ENCODE measurements around the gene FAM53B.

Gene FAM53B

GRCh38 chr10:124605856-124606812 lies 138.0 kb downstream of the FAM53B start:
- no peak for DNase-seq

DNA sequence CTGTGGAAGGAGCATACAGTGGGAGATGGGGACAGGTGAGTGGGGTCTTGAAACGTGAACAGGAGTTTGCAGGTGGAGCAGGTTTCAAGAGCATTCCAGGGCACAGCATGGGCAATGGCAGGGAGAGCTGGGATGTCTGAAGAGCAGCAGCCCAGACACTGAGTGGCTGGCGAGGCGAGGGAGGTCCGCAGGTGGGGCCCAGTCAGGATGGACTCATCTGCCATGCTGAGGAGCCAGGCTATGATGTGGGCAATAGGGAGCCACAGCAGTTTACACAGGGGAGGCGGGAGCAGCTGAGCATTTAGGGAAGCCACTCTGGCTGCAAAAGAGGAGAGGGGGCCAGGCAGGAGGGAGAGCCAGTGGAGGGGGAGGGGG lies 138.7 kb downstream of the FAM53B start:
- DNase-seq = no peak

- DNase-seq = no peak
Observed at GRCh38 chr10:124605001-124605370, 139.2 kb downstream of the FAM53B start.

GRCh38 chr10:124604214-124605000 lies 139.8 kb downstream of the FAM53B start:
- no peak for DNase-seq

- no peak for DNase-seq
Observed at GRCh38 chr10:124603376-124604213, 140.6 kb downstream of the FAM53B start.

- no peak for DNase-seq
Observed at GRCh38 chr10:124602646-124603365, 141.4 kb downstream of the FAM53B start.

- no peak for DNase-seq
Observed at GRCh38 chr10:124602121-124602561, 142.0 kb downstream of the FAM53B start.

DNA sequence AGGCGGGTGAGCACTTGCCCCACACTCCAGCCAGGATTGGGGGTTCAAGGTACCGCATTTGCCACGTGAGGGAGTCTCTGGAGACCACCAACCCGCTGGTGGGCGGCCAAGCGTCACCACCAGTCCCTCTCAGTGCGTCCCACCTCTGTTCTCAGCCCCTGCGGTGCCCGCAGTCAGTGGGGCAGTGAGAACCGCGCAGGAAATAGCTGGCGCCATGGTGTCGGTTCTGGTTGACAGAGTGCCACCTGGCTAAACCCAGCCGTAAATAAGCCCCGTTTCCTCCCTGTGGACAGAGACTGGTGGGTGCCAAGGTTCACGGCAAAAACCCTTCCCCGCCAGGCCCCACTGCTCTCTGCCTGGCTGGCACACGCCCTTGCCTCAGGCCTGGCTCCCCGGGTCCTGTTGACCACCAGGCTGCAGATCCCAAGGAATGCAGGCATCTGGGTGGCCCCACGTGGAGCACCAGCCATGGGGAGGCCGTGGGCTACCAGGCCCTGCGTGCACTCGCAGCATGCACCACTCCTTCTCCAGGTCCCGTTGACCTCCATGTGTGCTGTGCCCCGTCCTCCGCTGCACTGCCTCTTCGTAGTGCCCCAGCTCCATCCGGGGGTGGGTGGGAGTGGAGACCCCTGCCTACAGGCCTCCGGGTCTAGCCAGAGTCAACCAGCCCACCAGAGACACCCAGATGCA lies 142.6 kb downstream of the FAM53B start:
- DNase-seq = no peak

GRCh38 chr10:124601016-124601415 lies 143.2 kb downstream of the FAM53B start:
- DNase-seq = no peak

DNA sequence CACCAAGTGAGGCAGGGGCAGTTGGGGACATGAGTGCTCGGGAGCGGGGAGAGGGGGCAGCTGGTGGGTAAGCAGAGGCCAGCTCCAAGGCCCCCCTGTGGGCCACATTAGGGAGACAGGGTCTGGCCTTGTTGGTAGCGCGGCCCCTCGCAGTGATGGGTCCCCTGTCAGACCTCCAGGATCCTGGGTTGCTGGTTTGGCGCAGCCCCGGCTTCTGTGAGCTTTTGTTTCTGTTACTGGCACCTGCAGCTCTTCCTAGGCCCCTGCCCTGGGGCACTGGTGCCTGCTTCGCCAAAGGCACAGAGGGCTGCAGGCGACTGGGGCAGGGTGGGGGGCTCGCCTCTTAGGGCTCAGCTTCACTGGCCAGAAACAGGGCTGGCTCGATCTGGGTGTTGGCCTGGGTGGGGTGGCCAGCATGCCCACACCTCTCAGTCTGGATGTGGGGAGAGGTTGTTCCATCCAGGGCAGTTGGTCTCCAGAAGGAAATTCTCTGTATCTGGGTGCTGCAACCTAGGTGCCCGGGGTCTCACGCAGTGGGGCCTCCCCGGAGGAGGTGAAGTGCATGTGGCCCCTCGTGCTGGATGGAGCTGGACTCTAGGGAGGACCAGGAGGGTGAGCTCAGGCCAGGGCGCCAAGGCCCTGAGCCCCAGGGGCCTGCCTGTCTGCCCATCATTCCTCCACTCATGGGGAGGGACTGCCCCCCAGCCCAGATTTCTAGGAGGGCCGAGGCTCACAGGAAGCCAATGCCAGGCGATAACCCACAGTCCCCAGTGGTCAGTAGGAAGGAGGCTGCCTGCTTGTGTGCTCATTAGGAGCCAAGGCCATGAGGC lies 143.9 kb downstream of the FAM53B start:
- no peak for DNase-seq

DNA sequence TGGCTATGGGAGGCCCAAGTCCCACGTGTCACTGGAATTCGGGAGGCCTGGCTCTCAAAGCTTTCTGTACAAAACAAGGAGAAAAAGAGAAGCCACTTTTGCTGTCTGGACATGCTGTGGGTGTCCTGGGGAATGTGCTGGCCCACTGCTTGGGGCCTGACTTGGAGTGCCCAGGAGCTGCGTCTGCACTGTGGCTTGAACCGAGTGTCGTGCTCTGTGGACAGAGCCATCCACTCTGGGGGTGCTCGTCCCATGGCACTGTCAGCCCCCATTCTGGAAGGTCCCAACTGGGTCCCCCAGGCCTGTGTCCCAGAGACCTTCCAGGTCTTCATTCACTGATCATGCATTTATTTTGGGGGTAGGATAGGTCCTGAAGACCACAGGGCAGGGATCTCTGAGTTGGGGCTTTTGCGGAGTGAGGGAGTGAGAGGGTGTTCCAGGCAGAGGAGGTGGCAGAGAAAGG lies 144.6 kb downstream of the FAM53B start:
- no peak for DNase-seq

DNA sequence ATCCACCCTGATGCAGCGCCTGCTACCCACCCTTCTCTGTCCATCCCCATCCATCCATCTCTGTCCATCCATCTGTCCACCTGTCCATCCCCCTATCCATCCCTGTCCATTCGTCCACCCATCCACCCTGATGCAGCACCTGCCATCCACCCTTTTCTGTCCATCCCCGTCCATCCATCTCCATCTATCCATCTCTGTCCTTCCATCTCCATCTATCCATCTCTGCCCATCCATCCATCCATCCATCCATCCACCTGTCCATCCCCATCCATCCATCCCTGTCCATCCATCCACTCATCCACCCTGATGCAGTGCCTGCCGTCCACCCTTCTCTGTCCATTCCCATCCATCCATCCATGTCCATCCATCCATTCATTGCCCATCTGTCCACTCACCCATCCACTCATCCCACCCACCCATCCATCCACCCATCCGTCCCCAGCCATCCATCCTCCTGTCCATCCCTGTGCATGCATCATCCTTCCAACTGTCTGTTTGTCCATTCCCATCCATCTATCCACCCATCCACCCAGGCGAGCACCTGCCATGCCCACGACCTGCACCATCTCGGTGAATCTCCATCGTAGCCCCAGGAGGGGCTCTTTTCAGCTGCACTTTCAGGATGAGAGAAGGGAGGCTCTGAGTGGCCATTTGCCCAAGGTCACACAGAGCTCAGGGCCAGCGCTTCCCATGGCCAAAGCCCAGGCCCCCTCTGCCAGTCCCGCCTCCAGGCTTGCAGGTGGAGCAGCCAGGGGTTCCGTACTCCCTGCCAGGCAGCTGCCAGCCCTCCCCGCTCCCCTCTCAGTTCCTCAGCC lies 145.2 kb downstream of the FAM53B start:
- no peak for DNase-seq

DNA sequence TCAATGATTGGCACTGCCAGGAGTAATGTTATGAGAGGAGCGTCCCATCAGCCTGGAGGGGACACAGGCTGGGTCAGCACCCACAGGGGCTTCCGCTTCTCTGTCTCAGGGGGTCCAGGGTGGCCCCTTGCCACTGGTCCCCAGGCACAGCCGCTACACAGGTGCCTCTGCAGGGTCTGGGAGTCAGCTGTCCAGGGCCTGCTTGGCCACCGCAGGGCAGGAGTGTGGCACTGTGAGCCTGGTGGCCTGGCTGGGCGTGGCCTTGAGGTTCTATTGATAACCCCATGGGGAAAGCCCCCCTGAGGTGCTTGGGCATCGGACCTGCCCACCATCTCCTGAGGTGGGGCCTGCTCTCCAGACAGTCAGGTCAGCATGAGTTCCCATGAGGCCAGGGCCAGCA lies 146.0 kb downstream of the FAM53B start:
- DNase-seq = no peak

DNA sequence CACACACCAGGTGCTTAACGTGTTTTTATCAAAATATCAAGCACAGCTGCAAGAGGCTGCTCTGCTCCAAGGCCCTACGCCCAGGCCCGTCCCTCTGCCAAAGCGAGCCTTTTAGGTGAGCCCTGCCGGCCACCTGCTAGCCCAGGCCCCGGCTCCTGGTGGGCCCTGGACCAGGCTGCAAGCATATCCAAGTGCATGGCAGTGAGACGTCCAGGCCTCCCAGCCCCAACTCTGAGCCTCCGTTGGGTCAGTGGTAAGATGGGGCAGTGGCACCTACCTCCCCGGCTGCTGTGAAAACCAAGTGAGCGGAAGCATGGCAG lies 146.4 kb downstream of the FAM53B start:
- no peak for DNase-seq

DNA sequence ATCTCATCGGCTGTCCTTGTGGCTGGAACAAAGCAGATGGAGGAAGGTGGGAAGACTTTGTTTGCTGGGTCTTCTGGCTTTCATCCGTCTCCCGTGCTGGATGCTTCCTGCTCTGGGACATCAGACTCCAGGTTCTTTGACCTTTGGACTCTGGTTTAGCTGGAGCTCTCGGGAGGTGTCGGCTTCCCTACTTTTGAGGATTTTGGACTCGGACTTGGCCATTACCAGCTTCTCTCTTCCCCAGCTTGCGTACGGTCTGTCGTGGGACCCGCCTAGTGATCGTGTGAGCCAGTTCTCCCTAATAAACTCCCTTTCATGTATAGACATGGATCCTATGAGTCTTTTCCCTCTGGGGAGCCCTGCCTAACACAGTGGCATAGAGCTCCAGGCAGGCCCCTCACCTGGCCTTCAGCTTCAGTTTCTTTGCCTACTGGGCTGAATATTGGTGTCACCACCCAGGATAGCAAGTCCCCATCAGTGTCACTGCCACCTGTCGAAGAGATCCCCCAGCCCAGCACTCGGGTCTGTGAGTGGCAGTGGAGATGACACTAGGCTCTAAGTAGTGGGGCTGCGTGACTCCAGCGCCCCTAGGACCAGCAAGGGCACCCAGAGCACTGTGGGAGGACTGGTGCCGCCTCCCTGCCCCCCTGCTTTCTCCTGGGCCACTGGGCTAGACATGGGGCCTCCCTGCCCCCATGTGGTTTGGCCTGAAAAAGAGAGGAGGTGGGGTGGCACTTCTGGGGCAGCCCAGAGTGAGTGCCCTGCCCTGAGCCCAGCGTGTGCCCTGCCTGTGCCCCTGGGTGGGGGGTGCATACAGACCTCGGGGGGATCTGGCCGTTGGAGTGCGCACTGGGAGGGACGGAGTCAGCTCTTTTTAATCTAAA lies 147.0 kb downstream of the FAM53B start:
- no peak for DNase-seq

DNA sequence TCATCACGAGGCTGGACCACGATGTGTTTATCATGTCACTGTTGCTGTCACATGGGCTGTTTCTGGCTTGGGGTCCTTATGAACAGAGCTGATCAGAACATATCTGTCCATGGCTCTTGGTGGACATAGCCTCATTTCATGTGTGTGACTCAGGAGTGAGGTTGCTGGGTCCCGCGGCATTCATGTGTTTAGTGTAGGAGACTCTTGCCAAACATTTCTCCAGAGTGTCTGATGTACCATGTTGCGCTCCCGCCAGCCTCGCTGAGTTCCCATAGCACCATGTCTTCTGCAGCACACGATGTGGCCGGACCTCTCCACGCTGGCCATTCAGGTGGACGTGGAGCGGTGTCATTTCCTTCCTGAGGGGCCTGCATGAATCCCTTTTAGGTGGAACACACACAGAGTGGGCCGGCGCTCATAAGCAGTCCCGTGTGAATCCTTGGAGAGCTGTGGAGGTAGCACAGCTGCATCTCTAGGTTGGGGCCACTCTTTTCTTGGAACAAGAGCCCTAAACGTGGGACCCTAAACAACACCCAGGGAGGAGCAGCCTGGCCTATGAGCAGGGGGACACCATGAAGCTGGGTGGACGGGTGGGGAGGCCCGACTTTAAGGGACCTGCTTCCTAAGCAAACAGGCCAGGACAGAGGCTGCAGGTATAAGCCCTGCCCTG lies 147.9 kb downstream of the FAM53B start:
- DNase-seq = no peak

DNA sequence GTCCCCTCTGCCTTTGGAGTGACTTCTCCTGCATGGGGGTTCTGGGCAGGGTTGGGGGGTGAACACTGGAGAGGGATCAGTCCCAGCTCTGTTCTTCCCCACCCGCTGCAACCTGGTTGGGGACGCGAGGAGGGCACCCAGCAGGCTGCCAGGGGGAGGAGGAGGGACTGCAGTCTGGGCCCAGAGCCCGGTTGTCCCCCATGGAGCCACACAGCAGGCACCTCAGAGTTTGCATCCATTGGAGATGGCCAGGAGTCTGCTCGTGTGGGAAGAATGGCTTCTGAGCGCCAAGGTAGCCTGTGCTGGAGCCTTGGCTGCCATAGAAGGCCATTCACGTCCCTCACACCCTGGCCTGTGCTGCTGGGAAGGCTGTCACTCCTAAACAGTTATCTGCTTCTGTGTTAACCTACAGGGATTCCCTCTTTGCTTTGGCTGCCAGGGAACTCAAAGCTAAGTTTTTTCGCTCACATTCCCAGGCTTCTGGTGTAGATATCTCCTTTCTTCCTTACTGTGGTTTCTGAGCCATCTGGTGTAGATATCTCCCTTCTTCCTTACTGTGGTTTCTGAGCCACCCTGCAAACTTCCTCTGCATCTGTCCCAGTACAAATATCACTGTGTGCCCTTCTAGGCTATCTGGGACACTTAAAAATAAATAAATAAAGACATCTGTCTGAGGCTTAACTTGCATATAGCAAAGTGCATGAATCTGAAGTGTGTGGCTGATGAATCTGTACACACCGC lies 148.9 kb downstream of the FAM53B start:
- DNase-seq = peak; percentile 74

GRCh38 chr10:124594240-124594639 lies 149.9 kb downstream of the FAM53B start:
- DNase-seq = no peak

Measured in MV-4-11 (cell line).